Stimulated activated CD4-positive, alpha-beta T cell treated with anti-CD3 and anti-CD28 coated beads, TNF-alpha, amount 100 ng/mL, for 1 hour (primary cell): Measurements from ENCODE around the gene CDK11A.
"Not testable (repeated sequence)": the region's sequence is repeated elsewhere in the genome, so short reads cannot be mapped to it uniquely, and the experiment has no call there.

Experiments used
- DNase-seq, 3 donors: peaks; one replicate each; pipeline ENCODE4 v3.0.0-alpha.2; 2020; ENCODE audit warnings: low read depth in 3 of 3, low spot score in 1 of 3

CDK11A gene

DNA sequence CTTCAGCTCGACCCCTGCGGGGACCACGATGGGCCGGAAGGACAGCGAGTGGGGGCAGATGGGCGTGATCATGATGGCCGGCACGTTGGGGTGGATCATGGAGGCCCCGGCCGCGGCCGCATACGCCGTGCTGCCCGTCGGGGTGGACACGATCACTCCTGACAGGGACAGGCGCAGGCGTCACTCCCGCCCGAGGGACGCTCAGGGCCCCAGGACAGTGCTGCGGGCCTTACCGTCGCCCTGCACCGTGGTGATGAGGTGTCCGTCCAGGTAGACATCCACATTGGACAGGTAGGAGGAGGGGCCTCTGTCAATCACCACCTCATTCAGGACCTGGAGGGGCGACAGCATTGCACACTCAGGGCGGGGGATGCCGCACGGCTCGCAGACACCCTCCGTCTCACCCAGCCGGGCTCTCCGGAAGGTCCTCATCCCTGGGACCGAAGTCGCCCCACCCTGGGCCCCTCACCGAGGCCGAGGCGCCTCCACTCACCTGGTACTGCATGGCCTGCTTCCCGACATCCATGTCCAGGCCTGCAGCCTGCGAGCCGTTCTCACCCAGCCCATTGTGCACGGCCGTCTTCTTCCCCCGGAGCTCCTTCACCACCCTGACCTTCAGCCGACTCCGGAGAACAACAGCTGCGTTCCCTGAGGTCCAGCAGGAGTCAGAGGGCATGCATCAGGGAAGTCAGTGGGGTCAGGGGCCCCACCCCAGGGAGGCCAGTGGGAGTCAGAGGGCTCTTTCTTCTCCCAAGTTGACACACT lies 30.1 kb upstream of the CDK11A start:
- DNase-seq = no peak

DNA sequence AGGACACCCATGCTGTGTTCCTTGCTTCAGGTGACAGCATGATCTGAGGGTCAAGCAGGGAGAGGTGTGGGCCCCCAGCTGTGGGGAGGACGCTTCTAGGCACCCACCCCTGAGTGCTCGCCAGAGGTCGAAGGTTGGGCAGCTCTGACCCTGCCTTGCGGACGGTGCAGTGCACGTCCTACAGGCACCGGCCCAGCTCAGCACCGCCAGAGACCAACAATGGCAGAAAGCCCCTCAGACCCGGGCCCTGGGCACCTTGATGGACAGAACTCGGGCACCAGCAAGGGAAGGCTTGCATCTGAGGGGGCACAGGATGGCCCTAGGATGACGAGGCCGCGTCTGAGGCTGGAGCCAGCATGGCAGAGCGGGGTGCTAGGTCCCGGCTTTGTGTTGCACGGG lies 29.4 kb upstream of the CDK11A start:
- DNase-seq = no peak

DNA sequence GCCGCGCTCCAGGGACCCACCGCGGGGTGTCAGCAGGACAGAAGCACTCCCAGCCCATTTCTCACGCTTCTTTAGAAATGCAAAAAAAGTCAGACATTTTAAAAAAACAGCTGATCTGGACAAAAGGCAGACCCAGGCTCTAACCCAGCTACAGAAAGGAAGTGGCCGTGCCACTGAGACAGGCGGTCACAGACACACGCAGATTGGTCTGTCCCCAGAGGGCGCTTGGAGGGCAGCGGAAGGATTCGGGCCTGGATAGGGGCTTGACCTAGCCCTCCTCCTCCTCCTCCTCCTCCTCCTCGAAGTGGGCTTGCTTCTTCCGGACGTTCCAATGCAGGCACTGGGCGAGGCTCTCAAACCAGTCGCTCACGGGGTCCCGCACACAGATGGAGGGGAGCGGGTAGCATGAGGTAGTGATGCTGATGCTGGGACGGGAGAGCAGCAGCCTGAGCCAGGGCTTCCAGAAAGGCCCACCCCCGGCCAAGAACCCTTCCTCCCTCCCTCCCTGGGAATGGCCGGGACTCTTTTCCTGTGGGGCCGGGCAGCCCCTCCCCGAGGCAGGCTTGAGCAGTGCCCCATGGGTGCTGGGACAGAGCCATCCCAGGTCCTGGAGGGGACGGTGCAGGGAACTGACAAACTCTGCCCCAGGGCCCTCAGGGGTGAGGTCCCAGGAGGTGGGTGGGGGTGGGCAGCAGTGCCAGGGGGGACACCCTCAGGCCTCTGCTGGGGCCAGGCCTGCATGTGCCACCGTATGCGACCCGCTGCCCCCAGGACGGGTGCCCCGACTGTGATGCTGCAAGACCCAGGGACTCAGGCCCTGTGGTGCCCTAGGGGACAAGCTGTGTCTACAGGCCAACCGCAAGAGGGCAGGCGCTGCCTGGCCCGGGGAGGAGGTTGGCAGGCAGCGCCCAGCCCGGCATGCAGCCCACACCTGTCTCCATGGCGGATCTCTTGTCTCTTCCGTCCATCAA lies 28.8 kb upstream of the CDK11A start:
- no peak for DNase-seq

DNA sequence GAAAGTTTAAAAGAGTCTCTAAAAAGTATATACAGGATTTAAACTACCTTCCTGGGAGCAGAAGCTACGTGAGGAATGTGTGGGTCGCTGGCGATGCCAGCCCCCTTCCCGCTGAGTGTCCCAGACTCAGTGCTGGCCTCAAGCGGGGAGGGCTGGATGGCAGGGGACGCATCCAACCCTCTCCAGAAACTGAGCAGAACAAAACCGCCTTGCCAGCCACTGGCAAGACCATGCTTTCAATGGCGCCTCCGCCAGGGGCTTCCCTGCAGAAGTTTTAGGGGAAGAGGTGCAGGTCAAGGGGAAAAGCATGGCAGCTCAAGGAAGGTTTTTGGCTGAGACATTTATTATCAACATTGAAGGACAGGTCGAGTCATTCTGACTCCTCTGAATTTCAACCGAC lies 28.0 kb upstream of the CDK11A start:
- DNase-seq = no peak

DNA sequence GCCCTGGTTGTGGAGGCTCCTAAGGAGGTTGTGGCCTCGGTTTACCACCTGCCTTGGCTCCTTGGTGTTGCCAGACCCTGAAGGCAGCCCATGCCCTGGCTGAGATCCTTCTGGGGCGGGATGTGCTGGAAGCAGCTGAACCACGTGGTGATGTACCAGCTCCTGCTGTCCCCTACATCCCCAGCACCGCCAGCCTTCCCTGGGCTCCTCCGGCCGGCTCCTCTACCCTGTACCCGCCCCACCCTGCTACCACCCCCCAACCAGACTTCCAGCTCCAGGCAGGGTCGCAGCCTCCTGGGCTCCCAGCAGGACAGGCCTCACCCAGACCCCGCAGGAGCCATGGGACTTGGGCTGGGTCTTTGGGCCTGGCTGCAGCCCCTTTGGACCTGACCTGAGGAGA lies 25.8 kb upstream of the CDK11A start:
- DNase-seq = not testable (repeated sequence)

DNA sequence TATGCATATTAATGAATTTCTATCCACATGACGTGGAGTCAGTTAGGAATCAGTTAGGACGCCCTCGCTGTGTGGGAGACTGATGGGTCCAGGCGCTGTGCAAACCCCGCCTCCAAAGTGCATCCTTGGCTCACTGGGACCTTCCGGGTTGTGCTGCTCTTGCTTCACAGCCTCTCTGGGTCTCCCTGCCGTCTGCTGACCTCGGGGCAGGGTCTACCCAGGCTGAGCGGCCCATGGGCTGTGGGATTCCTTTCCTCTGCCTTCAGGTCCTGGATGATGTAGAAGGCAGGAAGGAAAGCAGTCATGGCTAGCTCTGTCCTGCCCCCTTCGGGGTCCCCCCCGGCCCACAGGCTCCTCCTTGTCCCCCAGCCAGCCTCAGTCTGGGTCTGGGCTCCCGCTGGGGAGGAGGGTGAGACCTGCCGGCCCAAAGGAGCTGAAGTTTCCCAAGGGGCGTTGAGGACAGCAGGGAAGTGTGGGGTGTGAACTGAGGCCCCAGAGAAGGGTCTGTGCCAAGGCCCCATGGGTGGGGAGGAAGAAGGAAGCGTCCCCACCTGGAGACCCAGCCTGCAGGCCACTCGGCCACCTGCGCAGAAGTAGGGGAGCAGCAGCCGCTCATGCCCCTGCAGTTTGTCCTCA lies 24.6 kb upstream of the CDK11A start:
- no peak for DNase-seq

DNA sequence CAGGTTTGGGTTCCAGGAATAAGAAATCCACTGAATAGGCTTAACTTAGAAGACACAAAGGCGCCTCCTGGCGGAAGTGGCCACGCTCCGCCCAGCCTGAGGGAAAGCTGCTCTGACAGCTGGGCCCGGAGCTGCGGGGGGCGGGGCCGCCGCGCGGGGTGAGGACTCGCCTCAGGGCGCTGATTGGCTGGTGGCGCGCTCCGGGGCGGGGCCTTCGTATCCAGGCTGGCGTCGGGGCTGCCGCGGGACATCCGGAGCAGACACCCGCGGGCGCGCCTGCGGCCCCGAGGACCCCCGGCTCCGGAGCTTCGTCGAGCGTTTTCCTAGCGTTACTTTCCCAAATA lies 22.4 kb upstream of the CDK11A start:
- not testable (repeated sequence) for DNase-seq

DNA sequence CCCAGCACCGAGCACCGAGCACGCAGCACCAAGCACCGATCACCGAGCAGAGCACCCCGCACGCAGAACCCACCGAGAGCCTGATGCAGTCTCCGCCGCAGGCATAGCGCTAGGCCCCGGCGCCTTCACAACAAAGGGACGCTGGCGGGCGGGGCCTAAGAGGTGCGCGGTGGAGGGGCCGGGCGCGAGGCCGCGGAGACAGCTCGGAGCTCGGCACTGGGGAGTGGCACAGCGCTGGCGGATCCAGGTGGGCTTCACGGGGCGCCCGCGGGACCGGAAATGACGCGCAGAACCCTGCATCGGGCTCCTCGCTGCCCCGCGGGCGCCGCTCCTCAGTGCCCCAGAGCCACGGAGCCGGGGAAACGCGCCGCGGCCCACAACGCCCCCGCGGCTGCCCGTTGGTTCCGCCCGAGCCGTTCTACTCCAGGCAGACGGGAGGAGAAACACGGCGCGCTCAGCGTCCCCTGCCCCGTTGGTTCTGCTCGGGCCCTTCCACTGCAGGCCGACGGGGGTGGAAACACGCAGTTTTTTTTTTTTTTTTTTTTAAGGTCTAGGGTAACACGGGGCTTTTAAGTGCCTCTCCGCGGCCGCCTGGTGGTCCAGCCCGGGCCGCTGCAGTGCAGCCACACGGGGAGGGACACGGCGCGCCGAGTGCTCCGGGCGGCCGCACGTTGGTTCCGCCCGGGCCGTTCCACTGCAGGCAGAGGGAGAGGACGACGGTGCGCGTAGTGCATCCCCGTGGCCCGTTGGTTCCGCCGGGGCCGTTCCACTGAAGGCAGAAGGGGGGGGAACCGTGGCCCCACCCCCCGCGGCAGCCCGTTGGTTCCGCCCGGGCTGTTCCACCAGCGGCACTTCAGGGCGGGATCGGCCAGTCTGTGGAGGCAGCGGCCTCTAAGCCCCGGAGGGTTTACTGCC lies 21.8 kb upstream of the CDK11A start:
- peak; percentile 64 to 94 (median 92) for DNase-seq

DNA sequence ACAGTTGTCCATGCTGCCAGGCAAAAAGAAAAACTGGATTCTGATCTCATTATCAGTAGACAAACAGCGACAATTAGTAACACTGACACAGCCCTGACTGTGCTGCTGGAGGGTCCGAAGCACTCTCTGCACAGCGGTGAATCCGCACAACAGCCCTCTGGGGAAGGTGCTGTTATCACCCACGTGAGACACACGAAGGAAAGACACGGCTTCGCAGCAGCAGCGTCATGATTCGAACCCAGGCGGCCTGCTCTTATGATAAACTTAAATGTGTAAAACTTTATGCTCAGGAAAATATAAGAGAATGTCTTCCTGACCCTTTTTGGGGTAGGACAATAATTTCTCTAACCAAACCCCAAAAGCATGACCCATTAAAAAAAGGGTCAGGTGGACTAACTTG lies 18.4 kb upstream of the CDK11A start:
- not testable (repeated sequence) for DNase-seq

DNA sequence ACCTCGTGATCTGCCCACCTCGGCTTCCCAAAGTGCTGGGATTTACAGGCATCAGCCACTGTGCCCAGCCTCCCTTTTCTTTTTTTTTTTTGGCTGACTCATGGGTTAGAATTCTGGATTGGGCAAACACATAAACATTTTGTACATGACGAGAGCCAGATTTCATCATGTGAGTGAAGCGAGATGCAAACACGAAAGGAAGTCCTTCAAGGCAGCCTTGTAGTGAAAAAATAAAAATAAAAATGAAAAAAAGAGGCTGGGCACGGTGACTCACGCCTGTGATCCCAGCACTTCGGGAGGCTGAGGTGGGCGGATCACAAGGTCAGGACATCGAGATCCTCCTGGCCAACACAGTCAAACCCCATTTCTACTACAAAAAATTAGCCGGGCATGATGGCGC lies 16.9 kb upstream of the CDK11A start:
- DNase-seq = not testable (repeated sequence)

DNA sequence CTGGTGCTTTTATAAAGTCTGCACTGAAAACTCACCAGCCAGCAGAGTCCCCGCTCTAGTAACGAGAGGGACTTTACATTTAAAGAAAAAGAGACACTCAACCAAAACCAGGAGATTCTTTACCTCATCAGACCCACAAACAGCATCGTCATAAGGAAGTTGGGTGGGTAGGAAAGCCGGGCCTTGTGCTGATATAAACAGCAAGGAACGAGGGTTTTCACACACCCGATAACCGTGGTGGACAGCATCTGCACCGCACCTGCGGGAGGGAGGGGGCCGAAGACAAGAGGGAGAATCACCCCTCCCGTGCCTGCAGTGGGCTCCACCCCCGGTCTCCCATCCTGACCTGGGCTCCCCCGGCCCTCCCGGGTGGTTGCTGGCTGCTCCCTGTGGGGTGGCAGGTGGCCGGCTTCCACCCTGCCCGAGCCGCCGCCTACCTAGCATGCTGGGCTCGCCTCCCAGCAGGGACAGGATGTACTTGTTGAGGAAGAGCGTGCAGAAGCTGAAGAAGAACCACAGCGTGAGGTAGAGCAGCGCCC lies 14.7 kb upstream of the CDK11A start:
- not testable (repeated sequence) for DNase-seq

DNA sequence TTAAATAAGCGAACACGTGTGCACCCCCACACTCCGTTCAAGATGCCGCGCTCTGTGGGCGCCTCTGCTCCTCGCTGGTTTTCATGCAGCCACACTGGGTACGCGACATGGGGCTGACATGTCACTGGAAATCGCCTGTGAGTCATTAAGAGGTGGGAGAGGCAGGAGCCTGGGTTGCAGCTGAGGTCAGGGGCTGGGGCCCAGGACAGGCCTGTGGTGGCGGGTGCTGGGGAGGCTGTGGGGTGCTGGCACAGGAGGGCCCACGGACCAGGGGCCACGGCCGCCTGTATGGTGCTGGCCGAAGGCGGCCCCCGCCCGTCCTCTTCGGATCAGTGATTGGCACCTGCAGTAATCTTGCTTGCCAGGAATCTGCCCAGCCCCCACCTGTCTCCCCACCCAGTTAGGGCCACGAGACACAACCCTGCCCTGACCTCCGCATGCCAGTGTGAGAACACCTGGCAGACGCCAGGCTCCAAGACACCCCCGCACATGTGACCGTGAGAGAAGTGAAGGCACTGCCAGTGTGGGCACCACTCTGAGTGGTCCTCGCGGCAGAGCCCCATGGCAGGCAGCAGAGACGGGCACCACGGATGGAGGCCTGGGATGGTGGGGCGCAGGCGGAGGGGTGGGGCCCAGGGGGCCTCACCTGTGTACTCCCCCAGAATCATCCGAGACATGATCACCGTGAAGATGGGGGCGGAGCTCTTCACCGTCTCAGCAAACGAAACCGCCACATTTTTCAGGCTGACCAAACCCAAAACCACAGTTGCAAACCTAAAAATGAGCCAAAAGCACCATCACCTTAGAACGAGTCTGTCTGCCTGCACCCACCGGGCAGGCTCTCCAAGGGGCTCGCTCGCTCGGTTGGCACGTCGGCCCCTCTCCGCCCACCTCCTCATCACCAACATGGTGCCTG lies 13.8 kb upstream of the CDK11A start:
- DNase-seq = not testable (repeated sequence)

DNA sequence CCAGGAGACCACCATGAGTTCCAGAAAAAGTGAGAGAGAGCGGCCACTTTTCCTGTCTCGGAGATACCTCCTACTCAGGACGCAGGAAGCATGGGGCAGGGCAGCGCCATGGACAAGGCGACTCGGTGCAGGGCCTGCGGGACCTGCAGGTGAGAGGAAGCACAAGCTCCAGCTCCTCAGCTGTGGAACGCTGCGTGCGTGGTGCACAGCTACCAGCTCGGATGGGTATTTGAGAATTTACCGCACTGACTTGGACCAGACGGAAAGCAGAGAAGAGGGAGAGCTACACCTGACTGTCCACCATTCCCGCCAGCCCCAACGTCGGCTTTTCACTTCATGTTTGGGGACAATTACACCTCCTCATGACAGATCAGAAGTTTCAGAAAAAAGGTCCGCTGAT lies 8.2 kb upstream of the CDK11A start:
- DNase-seq = no peak

DNA sequence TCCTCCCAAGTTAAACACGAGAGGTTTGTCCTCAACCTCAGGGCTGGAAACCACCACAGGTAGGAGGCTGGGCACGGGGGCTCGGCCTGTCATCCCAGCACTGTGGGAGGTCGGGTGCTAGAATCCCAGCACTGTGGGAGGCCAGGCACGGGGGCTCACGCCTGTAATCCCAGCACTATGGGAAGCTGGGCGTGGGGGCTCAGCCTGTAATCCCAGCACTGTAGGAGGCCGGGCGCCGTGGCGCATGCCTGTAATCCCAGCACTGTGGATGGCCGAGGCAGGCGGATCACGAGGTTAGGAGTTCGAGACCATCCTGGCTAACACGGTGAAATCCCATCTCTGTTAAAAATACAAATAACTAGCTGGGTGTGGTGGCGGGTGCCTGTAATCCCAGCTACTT lies 6.7 kb upstream of the CDK11A start:
- DNase-seq = no peak

DNA sequence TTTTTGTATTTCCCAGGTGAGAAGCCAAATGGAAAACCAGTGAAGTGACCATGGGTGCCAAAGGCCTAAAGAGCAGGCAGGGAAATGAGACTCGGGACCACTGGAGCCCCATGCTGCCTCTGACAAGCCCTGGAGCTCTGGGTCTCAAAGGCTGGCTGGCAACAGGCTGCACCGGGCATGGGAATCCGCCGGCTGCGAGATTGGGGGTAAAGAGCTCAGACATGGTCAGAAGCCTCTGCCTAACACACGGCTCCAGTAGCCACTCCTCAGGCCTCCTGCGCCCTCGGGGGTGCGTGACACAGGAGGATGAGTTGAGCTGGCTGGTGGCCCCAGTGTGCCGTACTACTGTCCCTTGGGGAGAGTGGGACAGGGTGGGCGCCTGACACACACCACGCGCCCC lies 6.1 kb upstream of the CDK11A start:
- not testable (repeated sequence) for DNase-seq

DNA sequence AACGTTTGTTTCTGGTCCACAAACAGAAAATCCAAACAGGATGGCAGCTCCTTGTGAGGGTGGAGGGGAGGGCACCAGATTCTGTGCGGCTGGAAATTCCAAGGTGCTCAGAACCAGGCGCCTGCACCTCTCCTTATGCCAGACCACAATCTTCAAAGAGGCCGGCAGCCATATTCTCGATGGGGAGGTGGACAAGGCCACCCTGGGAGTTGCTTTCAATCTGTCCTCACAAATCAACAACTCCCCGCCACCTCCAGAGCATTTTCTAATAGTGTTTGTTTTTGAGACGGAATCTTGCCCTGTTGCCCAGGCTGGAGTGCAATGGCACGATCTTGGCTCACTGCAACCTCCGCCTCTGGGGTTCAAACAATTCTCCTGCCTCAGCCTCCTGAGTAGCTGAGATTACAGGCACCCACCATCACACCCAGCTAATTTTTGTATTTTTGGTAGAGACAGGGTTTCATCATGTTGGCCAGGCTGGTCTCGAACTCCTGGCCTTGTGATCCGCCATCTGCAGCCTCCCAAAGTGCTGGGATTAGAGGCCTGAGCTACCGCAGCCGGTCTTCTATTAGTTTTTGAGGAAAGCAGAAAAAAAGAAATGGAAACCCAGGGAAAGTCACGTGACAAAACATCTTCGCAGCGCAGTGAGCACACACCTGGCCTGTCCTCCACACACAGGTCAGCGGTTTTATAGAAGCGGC lies 5.1 kb upstream of the CDK11A start:
- DNase-seq = not testable (repeated sequence)

DNA sequence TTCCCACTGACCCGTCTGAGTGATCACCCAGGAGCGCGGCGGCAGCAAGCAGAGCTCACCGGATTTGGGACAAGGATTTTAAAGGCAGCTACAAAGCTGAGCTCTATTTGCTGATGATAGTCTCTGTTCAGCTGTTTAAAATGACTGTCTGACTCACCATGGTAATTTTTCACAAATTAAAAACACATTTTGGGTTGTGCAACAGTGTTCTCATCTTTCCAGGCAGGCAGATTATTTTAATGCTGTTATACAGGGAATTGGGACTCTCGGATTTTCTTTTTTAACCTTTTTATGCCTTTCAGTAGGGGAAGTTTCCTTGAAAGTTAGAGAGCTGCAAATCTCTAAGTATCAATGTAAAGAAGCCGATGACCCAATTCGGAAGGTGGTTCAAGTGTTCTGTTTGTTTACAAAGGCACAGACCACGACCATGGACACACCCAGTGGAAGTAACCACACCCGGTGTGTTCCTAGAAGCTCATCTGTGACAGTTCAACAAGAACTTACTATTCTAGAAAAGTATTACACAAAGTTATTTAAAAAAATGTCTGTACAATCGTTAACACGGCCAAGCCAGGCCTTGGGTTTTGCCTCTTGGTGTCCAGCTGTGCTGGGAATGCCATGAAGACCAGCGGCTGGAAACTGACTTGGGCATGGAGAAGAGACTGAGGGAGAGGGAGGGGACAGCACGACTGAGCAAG lies 4.3 kb upstream of the CDK11A start:
- peak in 1 of 3 donors; percentile 11 for DNase-seq

DNA sequence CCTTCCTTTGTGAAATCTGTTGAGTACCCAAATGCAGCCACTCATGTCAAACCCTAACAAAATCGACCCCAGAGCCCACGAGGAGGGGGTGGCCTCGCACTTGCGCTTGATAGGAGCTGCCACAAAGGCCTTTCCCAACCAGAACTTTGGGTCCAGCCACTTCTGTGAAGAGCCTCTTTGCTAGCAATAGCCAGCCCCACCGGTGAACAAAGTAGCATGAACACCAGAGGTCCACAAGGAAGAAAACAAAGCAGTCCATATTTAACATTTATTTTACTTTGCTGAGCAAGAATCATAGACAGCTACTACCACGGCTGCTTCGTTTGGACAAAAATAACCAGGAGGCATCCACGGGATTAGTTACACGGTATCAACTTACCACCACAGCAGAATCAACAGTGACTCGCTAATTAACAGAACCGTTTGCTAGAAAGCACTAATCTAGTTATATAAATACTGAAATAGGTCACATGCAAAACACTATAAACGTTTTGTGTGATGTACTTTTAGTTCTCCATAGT lies 3.0 kb upstream of the CDK11A start:
- not testable (repeated sequence) for DNase-seq
